Ascending aorta (tissue), 2 donors: Measurements from ENCODE around the gene IL1F10. TPM values are rescaled to one million over a fixed set of nuclear protein-coding genes. Genes with fewer than 3 reads are reported as not detected.

ENCODE experiments used
- DNase-seq, 2 donors: peaks; one replicate each; pipeline ENCODE4 v3.0.0-alpha.2; 2019; ENCODE audit warnings: low spot score in 2 of 2
- H3K27ac ChIP-seq, 2 donors: fragments of 200-600 bp; sonication (generic); one replicate each; pipeline ENCODE4 v1.5.1; 2016 to 2017; ENCODE audit warnings: mild to moderate bottlenecking in 1 of 2
- H3K27me3 ChIP-seq: fragments of 200-600 bp; sonication (generic); one replicate; pipeline ENCODE4 v1.5.1; 2017
- H3K36me3 ChIP-seq, 2 donors: fragments of 200-600 bp; sonication (generic); one replicate each; pipeline ENCODE4 v1.5.1; 2016
- H3K4me1 ChIP-seq, 2 donors: fragments of 200-600 bp; sonication (generic); one replicate each; pipeline ENCODE4 v1.5.1; 2016 to 2017; ENCODE audit warnings: mild to moderate bottlenecking in 1 of 2
- H3K4me3 ChIP-seq, 2 donors: fragments of 200-600 bp; sonication (generic); one replicate each; pipeline ENCODE4 v1.5.1; 2016 to 2017; ENCODE audit warnings: mild to moderate bottlenecking in 1 of 2
- H3K9me3 ChIP-seq, 2 donors: fragments of 200-600 bp; sonication (generic); one replicate each; pipeline ENCODE4 v1.5.1; 2016
- CTCF ChIP-seq, 3 experiments: fragments of 200-600 bp in 2 of 3; fragments of 450-650 bp in 1 of 3; sonication (generic) in 2 of 3; IDR thresholded peaks; one replicate each; pipeline ENCODE4 v1.5.1; 2016 to 2019; ENCODE audit warnings: antibody characterized with exemption in 3 of 3, mild to moderate bottlenecking in 1 of 3, moderate library complexity in 1 of 3
- intact Hi-C: fragments of 100-400 bp; cut with DNase I; formaldehyde crosslinking; loops from one replicate; pipeline ENCODE4 v1.15.1; 2023
- total RNA-seq: library from RNA; depleted of rRNA; stranded (reverse); fragments of >200 nt; gene quantifications from one replicate; pipeline ENCODE4 v1.1.0, GENCODE V29; 2016

Gene IL1F10
- total RNA-seq, 1 donor from 2014 or later: not detected

- no peak for DNase-seq
- Histone ChIP-seq H3K4me1 (no peaks in the 10 kb centered on the region), H3K4me3 (no peak overlapping the region), H3K36me3 (no peaks in the 10 kb centered on the region), H3K27ac (no peak overlapping the region), H3K27me3 (no peaks in the 10 kb centered on the region), H3K9me3 (no peaks in the 10 kb centered on the region)
- intact Hi-C loops: no loop called here
- no peak for TF ChIP-seq CTCF (IDR thresholded peaks at IDR 0.05)
Measured at GRCh38 chr2:113124181-113124961, 56.6 kb downstream of the IL1F10 start.

Other genes starting within 250 kb of the IL1F10 start
- gene IL1B, start 231.2 kb upstream of the IL1F10 start, total RNA-seq: not detected
- gene IL37, start 156.8 kb upstream of the IL1F10 start, total RNA-seq: not detected
- gene IL36G, start 90.0 kb upstream of the IL1F10 start, total RNA-seq: not detected
- not detected for gene IL36A, start 62.5 kb upstream of the IL1F10 start, total RNA-seq
- gene IL36B, start 15.1 kb upstream of the IL1F10 start, total RNA-seq: not detected
- not detected for gene IL36RN, start 8.8 kb upstream of the IL1F10 start, total RNA-seq
- not detected for gene IL1RN, start 59.6 kb downstream of the IL1F10 start, total RNA-seq
- gene PSD4, start 106.0 kb downstream of the IL1F10 start, total RNA-seq: 11.2 TPM
- 0.11 TPM for gene PAX8, start 211.0 kb downstream of the IL1F10 start, total RNA-seq